Astrocyte (in vitro differentiated cells and primary cell): ENCODE results near the gene KCNQ4. TPM values are rescaled to one million over a fixed set of nuclear protein-coding genes. Genes with fewer than 3 reads are reported as not detected.

Source experiments
- DNase-seq: peaks from one replicate; pipeline ENCODE4 v3.0.0-alpha.2; 2010; ENCODE audit warnings: low read depth
- FAIRE-seq: peaks from 2 replicates; lab custom pipeline; 2011; peaks lifted over from hg19 to GRCh38; lab: Jason Lieb, UNC
- H2AFZ ChIP-seq: 2 replicates; pipeline ENCODE4 v1.6.0; 2012; ENCODE audit warnings: low read depth, low read length, inconsistent platforms
- H3K27ac ChIP-seq: 2 replicates; pipeline ENCODE4 v1.5.1; 2011; ENCODE audit warnings: low read depth, low read length, inconsistent platforms
- H3K27me3 ChIP-seq: 2 replicates; pipeline ENCODE4 v1.6.0; 2011; ENCODE audit warnings: low read length, inconsistent platforms; ENCODE audit not compliant: insufficient read depth
- H3K36me3 ChIP-seq: 2 replicates; pipeline ENCODE4 v1.5.1; 2011; ENCODE audit warnings: low read length, inconsistent platforms; ENCODE audit not compliant: insufficient read depth
- H3K4me1 ChIP-seq: 2 replicates; pipeline ENCODE4 v1.5.1; 2011; ENCODE audit warnings: low read length, inconsistent platforms; ENCODE audit not compliant: insufficient read depth
- H3K4me2 ChIP-seq: 2 replicates; pipeline ENCODE4 v1.6.0; 2012; ENCODE audit warnings: low read length, inconsistent platforms
- H3K4me3 ChIP-seq: 2 replicates; pipeline ENCODE4 v1.5.1; 2011; ENCODE audit warnings: low read depth, mild to moderate bottlenecking, low read length, inconsistent platforms; ENCODE audit not compliant: insufficient read depth
- H3K79me2 ChIP-seq: 2 replicates; pipeline ENCODE4 v1.6.0; 2012; ENCODE audit warnings: mild to moderate bottlenecking, low read length, inconsistent platforms; ENCODE audit not compliant: insufficient read depth
- H3K9ac ChIP-seq: 2 replicates; pipeline ENCODE4 v1.6.0; 2012; ENCODE audit warnings: mild to moderate bottlenecking, low read length, inconsistent platforms
- H3K9me3 ChIP-seq: 2 replicates; pipeline ENCODE4 v1.5.1; 2012; ENCODE audit warnings: low read depth, mild to moderate bottlenecking, low read length, inconsistent platforms; ENCODE audit not compliant: insufficient read depth
- H4K20me1 ChIP-seq: 2 replicates; pipeline ENCODE4 v1.6.0; 2012; ENCODE audit warnings: low read length, inconsistent platforms; ENCODE audit not compliant: insufficient read depth
- H3K27ac Mint-ChIP-seq: one replicate; pipeline ENCODE4 v1.8.0; 2021; ENCODE audit warnings: mild to moderate bottlenecking, mixed read lengths; ENCODE audit not compliant: unreplicated experiment
- H3K27me3 Mint-ChIP-seq: one replicate; pipeline ENCODE4 v1.8.0; 2021; ENCODE audit warnings: low read depth, mixed read lengths; ENCODE audit not compliant: unreplicated experiment
- H3K36me3 Mint-ChIP-seq: one replicate; pipeline ENCODE4 v1.8.0; 2021; ENCODE audit warnings: low read depth, mixed read lengths; ENCODE audit not compliant: unreplicated experiment
- H3K4me1 Mint-ChIP-seq: one replicate; pipeline ENCODE4 v1.8.0; 2021; ENCODE audit warnings: low read depth, mixed read lengths; ENCODE audit not compliant: unreplicated experiment
- H3K4me3 Mint-ChIP-seq: one replicate; pipeline ENCODE4 v1.8.0; 2021; ENCODE audit warnings: mild to moderate bottlenecking, moderate library complexity, mixed read lengths; ENCODE audit not compliant: unreplicated experiment
- H3K9me3 Mint-ChIP-seq: one replicate; pipeline ENCODE4 v1.8.0; 2021; ENCODE audit warnings: mild to moderate bottlenecking, mixed read lengths; ENCODE audit not compliant: unreplicated experiment
- CTCF ChIP-seq: IDR thresholded peaks from 2 replicates; pipeline ENCODE4 v1.5.1; 2011; ENCODE audit warnings: low read depth, mild to moderate bottlenecking, inconsistent platforms, low read length, moderate library complexity; ENCODE audit not compliant: insufficient read depth
- EZH2 ChIP-seq: IDR thresholded peaks from 2 replicates; pipeline ENCODE4 v1.6.1; 2012; ENCODE audit warnings: mild to moderate bottlenecking, low read length, inconsistent platforms; ENCODE audit not compliant: insufficient read depth
- total RNA-seq: library from RNA; stranded (reverse); gene quantifications from 2 replicates; pipeline ENCODE4 v1.2.1, GENCODE V29; 2021

KCNQ4 gene
- total RNA-seq, 1 donor from 2014 or later = 0.89 TPM

GRCh38 chr1:40861224-40862003, 77.8 kb downstream of the KCNQ4 start:
- H3K27me3 ChIP-seq = no peaks in the 10 kb centered on the region
- peaks cover 41% of the 10 kb centered on the region for H3K27me3 Mint-ChIP-seq
- no peaks in the 10 kb centered on the region for H3K4me1 Mint-ChIP-seq
- TF ChIP-seq CTCF (no peak), EZH2 (no peak)
- H3K79me2 ChIP-seq = no peaks in the 10 kb centered on the region
- no peak for FAIRE-seq
- H3K27ac Mint-ChIP-seq = no peak overlapping the region
- no peak overlapping the region for H3K27ac ChIP-seq
- no peaks in the 10 kb centered on the region for H3K9me3 Mint-ChIP-seq
- H3K9me3 ChIP-seq = no peaks in the 10 kb centered on the region
- no peaks in the 10 kb centered on the region for H3K36me3 ChIP-seq
- peak overlapping the region; percentile 54 for H3K9ac ChIP-seq
- peak overlapping the region; percentile 76 for H3K4me2 ChIP-seq
- DNase-seq = no peak
- H3K4me3 ChIP-seq = peak overlapping the region; percentile 65
- peak overlapping the region; percentile 78 for H3K4me3 Mint-ChIP-seq
- peak overlapping the region; percentile 77 for H2AFZ ChIP-seq
- no peaks in the 10 kb centered on the region for H3K4me1 ChIP-seq
- H3K36me3 Mint-ChIP-seq = no peaks in the 10 kb centered on the region
- peaks cover 5% of the 10 kb centered on the region for H4K20me1 ChIP-seq

- Histone ChIP-seq H3K4me3 (peak within 1 kb of the TSS; percentile 65), H3K36me3 (no peaks in the 10 kb centered on the region), H3K4me2 (peak within 1 kb of the TSS; percentile 76), H2AFZ (peak within 1 kb of the TSS; percentile 77), H3K4me1 (no peaks in the 10 kb centered on the region), H4K20me1 (peaks cover 5% of the 10 kb centered on the region), H3K9me3 (no peaks in the 10 kb centered on the region), H3K27ac (no peak within 1 kb of the TSS), H3K79me2 (no peaks in the 10 kb centered on the region), H3K27me3 (no peaks in the 10 kb centered on the region), H3K9ac (peak within 1 kb of the TSS; percentile 54)
- no peaks in the 10 kb centered on the region for H3K9me3 Mint-ChIP-seq
- FAIRE-seq (no peak), DNase-seq (peak; percentile 61)
- TF ChIP-seq EZH2 (no peak), CTCF (no peak)
- H3K27ac Mint-ChIP-seq = no peak within 1 kb of the TSS
- H3K27me3 Mint-ChIP-seq = peaks cover 34% of the 10 kb centered on the region
- H3K4me1 Mint-ChIP-seq = no peaks in the 10 kb centered on the region
- no peaks in the 10 kb centered on the region for H3K36me3 Mint-ChIP-seq
- H3K4me3 Mint-ChIP-seq = peak within 1 kb of the TSS; percentile 78
Measured at GRCh38 chr1:40862008-40862863, 78.6 kb downstream of the KCNQ4 start, which contains the start of gene CITED4. TSS of gene CITED4 (minus strand) at chr1:40862363. CDS start at chr1:40862127, 236 bp downstream.
